ENCODE measurements around the gene ZBTB4.

GRCh38 chr17:7512824-7513540 is 33.6 kb upstream of the ZBTB4 start:
- TF ChIP-seq POLR2A (IDR thresholded peaks at IDR 0.05; ENCODE audit: low read length), result no peak
- no peak for TF ChIP-seq GATA1 (IDR thresholded peaks at IDR 0.05; ENCODE audit: low read depth, low read length)
